ENCODE data around the gene NTRK3.

Gene NTRK3

DNA sequence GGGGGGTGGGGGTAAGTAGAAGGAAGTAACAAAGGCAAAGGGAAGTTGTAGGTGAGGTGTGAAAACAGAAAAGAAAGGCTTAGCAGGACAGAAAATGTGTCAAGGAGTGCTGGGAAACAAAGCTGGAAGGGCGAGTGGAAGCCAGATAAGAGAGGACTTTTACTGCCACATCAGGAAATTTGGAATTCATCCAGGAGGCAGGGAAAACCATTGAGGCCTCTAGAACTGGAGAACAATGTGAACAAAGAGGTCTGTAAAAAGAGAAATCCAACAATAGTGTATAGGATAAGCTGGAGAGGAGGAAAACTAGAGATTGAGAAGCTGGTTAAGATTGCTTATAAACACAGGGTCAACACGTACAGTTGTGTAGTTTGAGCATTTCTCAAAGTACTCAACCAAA lies 116.6 kb downstream of the NTRK3 start:
- no peak overlapping the region for H3K27ac ChIP-seq (replicated peaks)
- H3K4me3 ChIP-seq (replicated peaks; ENCODE audit: insufficient read depth, low read length): no peak overlapping the region
- no peaks in the 10 kb centered on the region for H3K27me3 ChIP-seq (ENCODE audit: insufficient read depth, poor library complexity, severe bottlenecking)
- no peak for DNase-seq (ENCODE audit: low read depth in 1 of 2, low spot score in 1 of 2)
- TF ChIP-seq SPI1 (IDR thresholded peaks at IDR 0.05; ENCODE audit: borderline replicate concordance, low read depth): no peak
- no peak for TF ChIP-seq POLR2AphosphoS5 (IDR thresholded peaks at IDR 0.05; ENCODE audit: low read depth)
- TF ChIP-seq, protein P1, sequence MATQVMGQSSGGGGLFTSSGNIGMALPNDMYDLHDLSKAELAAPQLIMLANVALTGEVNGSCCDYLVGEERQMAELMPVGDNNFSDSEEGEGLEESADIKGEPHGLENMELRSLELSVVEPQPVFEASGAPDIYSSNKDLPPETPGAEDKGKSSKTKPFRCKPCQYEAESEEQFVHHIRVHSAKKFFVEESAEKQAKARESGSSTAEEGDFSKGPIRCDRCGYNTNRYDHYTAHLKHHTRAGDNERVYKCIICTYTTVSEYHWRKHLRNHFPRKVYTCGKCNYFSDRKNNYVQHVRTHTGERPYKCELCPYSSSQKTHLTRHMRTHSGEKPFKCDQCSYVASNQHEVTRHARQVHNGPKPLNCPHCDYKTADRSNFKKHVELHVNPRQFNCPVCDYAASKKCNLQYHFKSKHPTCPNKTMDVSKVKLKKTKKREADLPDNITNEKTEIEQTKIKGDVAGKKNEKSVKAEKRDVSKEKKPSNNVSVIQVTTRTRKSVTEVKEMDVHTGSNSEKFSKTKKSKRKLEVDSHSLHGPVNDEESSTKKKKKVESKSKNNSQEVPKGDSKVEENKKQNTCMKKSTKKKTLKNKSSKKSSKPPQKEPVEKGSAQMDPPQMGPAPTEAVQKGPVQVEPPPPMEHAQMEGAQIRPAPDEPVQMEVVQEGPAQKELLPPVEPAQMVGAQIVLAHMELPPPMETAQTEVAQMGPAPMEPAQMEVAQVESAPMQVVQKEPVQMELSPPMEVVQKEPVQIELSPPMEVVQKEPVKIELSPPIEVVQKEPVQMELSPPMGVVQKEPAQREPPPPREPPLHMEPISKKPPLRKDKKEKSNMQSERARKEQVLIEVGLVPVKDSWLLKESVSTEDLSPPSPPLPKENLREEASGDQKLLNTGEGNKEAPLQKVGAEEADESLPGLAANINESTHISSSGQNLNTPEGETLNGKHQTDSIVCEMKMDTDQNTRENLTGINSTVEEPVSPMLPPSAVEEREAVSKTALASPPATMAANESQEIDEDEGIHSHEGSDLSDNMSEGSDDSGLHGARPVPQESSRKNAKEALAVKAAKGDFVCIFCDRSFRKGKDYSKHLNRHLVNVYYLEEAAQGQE (IDR thresholded peaks at IDR 0.05; ENCODE audit: insufficient replicate concordance, low read depth): no peak
- TF ChIP-seq CTCF (IDR thresholded peaks at IDR 0.05; ENCODE audit: insufficient read depth, low read length): no peak
- no peak for TF ChIP-seq GABPA (IDR thresholded peaks at IDR 0.05; ENCODE audit: low read depth)

- no peak overlapping the region for H3K4me3 ChIP-seq (replicated peaks; ENCODE audit: insufficient read depth, low read length)
- no peak for DNase-seq (ENCODE audit: low read depth in 1 of 2, low spot score in 1 of 2)
- no peak overlapping the region for H3K27ac ChIP-seq (replicated peaks)
- TF ChIP-seq SPI1 (IDR thresholded peaks at IDR 0.05; ENCODE audit: borderline replicate concordance, low read depth) (no peak), POLR2AphosphoS5 (IDR thresholded peaks at IDR 0.05; ENCODE audit: low read depth) (no peak), GABPA (IDR thresholded peaks at IDR 0.05; ENCODE audit: low read depth) (no peak), CTCF (IDR thresholded peaks at IDR 0.05; ENCODE audit: insufficient read depth, low read length) (no peak)
- TF ChIP-seq, protein P1 (IDR thresholded peaks at IDR 0.05; ENCODE audit: insufficient replicate concordance, low read depth): no peak
- no peaks in the 10 kb centered on the region for H3K27me3 ChIP-seq (ENCODE audit: insufficient read depth, poor library complexity, severe bottlenecking)
These were observed 122.7 kb downstream of the NTRK3 start for GRCh38 chr15:88133795-88134194.

DNA sequence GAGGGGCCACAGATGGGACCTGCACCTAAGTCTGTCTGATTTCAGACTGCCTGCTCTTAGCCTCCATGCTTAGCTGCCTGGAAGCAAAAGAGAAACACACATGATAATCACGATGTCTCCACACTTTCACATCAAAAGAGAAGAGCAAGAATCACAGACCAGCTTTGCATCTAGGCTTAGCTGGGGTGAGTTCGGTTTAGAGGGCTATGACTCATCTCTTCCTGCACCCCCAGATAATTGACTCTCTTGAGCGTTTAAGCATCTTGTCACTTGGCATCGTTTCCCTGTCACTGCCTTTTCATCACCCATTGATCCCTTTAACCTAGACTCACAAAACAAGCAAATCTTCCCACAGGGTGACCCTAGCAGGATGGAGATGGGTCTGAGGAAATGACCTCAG lies 124.0 kb downstream of the NTRK3 start:
- Histone ChIP-seq H3K4me3 (replicated peaks; ENCODE audit: insufficient read depth, low read length) (no peak overlapping the region), H3K27me3 (ENCODE audit: insufficient read depth, poor library complexity, severe bottlenecking) (no peaks in the 10 kb centered on the region), H3K27ac (replicated peaks) (no peak overlapping the region)
- TF ChIP-seq CTCF (IDR thresholded peaks at IDR 0.05; ENCODE audit: insufficient read depth, low read length) (no peak), SPI1 (IDR thresholded peaks at IDR 0.05; ENCODE audit: borderline replicate concordance, low read depth) (no peak), POLR2AphosphoS5 (IDR thresholded peaks at IDR 0.05; ENCODE audit: low read depth) (no peak), GABPA (IDR thresholded peaks at IDR 0.05; ENCODE audit: low read depth) (no peak)
- TF ChIP-seq, protein P1 (IDR thresholded peaks at IDR 0.05; ENCODE audit: insufficient replicate concordance, low read depth): no peak
- DNase-seq (ENCODE audit: low read depth in 1 of 2, low spot score in 1 of 2): no peak
